Endothelial cell of umbilical vein (primary cell): ENCODE measurements around the gene PCDH18. TPM values are rescaled to one million over a fixed set of nuclear protein-coding genes. Genes with fewer than 3 reads are reported as not detected.

Experiments used
- BruUV-seq: library from RNA; stranded (reverse); fragments of 400-500 nt; replicated peaks from 2 replicates; lab custom pipeline; 2021; lab: Mats Ljungman, UMichigan
- CTCF ChIA-PET: fragments of 300-600, 350-600 bp; sonication (Branson Sonifier 250); formaldehyde crosslinking; loops from one replicate; lab custom pipeline; 2021; ENCODE audit warnings: antibody characterized with exemption, inconsistent platforms; lab: Charles Lee
- POLR2A ChIA-PET: fragments of 300-600, 350-600 bp; sonication (Branson Sonifier 250); formaldehyde crosslinking; loops from one replicate; lab custom pipeline; 2021; ENCODE audit warnings: antibody characterized with exemption, inconsistent platforms; lab: Charles Lee
- DNase-seq: peaks from one replicate; pipeline ENCODE4 v3.0.0-alpha.2; 2011; ENCODE audit warnings: low read depth, low spot score
- FAIRE-seq: peaks from 2 replicates; lab custom pipeline; 2011; peaks lifted over from hg19 to GRCh38; lab: Jason Lieb, UNC
- H2AFZ ChIP-seq: 2 replicates; pipeline ENCODE4 v1.6.0; 2012; ENCODE audit warnings: low read depth, low read length, control low read depth, inconsistent platforms
- H3K27ac ChIP-seq: 2 replicates; pipeline ENCODE4 v1.5.1; 2011; ENCODE audit warnings: low read depth, mild to moderate bottlenecking, control low read depth, low read length, moderate library complexity; ENCODE audit not compliant: insufficient read depth
- H3K27me3 ChIP-seq, 2 experiments: 2 replicates each; pipeline versions ENCODE4 v1.6.0 to v1.6.1; 2011; ENCODE audit warnings: low read length in 2 of 2, mixed read lengths in 1 of 2; ENCODE audit not compliant: control insufficient read depth in 2 of 2, insufficient read depth in 2 of 2
- H3K36me3 ChIP-seq, 2 experiments: 2 replicates in 1 of 2; 3 replicates in 1 of 2; pipeline ENCODE4 v1.5.1; 2011; ENCODE audit warnings: low read length in 2 of 2, mild to moderate bottlenecking in 1 of 2, moderate library complexity in 1 of 2; ENCODE audit not compliant: control insufficient read depth in 2 of 2, insufficient read depth in 2 of 2; ENCODE audit errors: extremely low read depth in 1 of 2
- H3K4me1 ChIP-seq: 3 replicates; pipeline ENCODE4 v1.5.1; 2011; ENCODE audit warnings: mild to moderate bottlenecking, low read length; ENCODE audit not compliant: control insufficient read depth, insufficient read depth; ENCODE audit errors: extremely low read depth
- H3K4me2 ChIP-seq: 2 replicates; pipeline ENCODE4 v1.6.1; 2011; ENCODE audit warnings: low read length, control low read depth, mixed read lengths; ENCODE audit not compliant: insufficient read depth
- H3K4me3 ChIP-seq, 3 experiments: fragments of 200-600 bp in 1 of 3; sonication (generic), shearing (Covaris generic) in 1 of 3; replicated peaks in 1 of 3; 2 replicates each; pipeline ENCODE4 v1.5.1; 2011 to 2016; ENCODE audit warnings: control low read depth in 3 of 3, low read length in 3 of 3, mild to moderate bottlenecking in 2 of 3, inconsistent platforms in 1 of 3, low read depth in 1 of 3, moderate library complexity in 1 of 3; ENCODE audit not compliant: insufficient read depth in 1 of 3
- H3K79me2 ChIP-seq: 2 replicates; pipeline ENCODE4 v1.6.0; 2012; ENCODE audit warnings: low read length, inconsistent platforms; ENCODE audit not compliant: control insufficient read depth, insufficient read depth
- H3K9ac ChIP-seq: replicated peaks from 2 replicates; pipeline ENCODE3; 2011; ENCODE audit warnings: low read length, control low read depth; ENCODE audit not compliant: insufficient read depth; ENCODE audit errors: extremely low read depth
- H3K9me1 ChIP-seq: replicated peaks from 3 replicates; pipeline ENCODE4 v1.6.0; 2011; ENCODE audit warnings: mild to moderate bottlenecking, low read length; ENCODE audit not compliant: control insufficient read depth, insufficient read depth; ENCODE audit errors: extremely low read depth
- H3K9me3 ChIP-seq: replicated peaks from 2 replicates; pipeline ENCODE4 v1.5.1; 2012; ENCODE audit warnings: low read length, inconsistent platforms; ENCODE audit not compliant: control insufficient read depth, insufficient read depth
- H4K20me1 ChIP-seq: replicated peaks from 2 replicates; pipeline ENCODE3; 2011; ENCODE audit warnings: mild to moderate bottlenecking, low read length; ENCODE audit not compliant: control insufficient read depth, insufficient read depth; ENCODE audit errors: extremely low read depth
- EZH2 ChIP-seq: IDR thresholded peaks from 2 replicates; pipeline ENCODE4 v1.6.1; 2012; ENCODE audit warnings: borderline replicate concordance, low read depth, mild to moderate bottlenecking, moderate library complexity, low read length, inconsistent platforms; ENCODE audit not compliant: severe bottlenecking
- FOS ChIP-seq: IDR thresholded peaks from 2 replicates; pipeline ENCODE4 v1.6.1; 2011; ENCODE audit warnings: mild to moderate bottlenecking, low read length, moderate library complexity, borderline replicate concordance; ENCODE audit not compliant: insufficient read depth
- GATA2 ChIP-seq: IDR thresholded peaks from 2 replicates; pipeline ENCODE4 v1.7.0; 2011; ENCODE audit warnings: low read depth, mild to moderate bottlenecking, moderate library complexity, mixed read lengths, low read length; ENCODE audit not compliant: insufficient read length, insufficient read depth
- JUN ChIP-seq: IDR thresholded peaks from 2 replicates; pipeline ENCODE4 v1.6.1; 2011; ENCODE audit warnings: borderline replicate concordance, low read depth; ENCODE audit not compliant: insufficient read length, insufficient read depth
- MYC ChIP-seq: IDR thresholded peaks from one replicate; pipeline ENCODE4 v1.6.1; 2011; ENCODE audit warnings: mild to moderate bottlenecking, low read depth, low read length
- POLR2A ChIP-seq: IDR thresholded peaks from 2 replicates; pipeline ENCODE4 v1.6.1; 2012; ENCODE audit warnings: low read depth, mild to moderate bottlenecking, control low read depth, low read length
- POLR2AphosphoS5 ChIP-seq: IDR thresholded peaks from 2 replicates; pipeline ENCODE4 v1.6.1; 2012; ENCODE audit warnings: low read depth, mild to moderate bottlenecking, control low read depth, low read length, moderate library complexity; ENCODE audit not compliant: insufficient read depth
- dilution Hi-C: fragments of 300-500 bp; cut with MboI; formaldehyde crosslinking; loops from one replicate; pipeline ENCODE4 v1.15.0; 2019; ENCODE audit warnings: low sequenced_read_pairs; ENCODE audit not compliant: extremely low pct_ligation_motif_present
- intact Hi-C: fragments of 100-400 bp; cut with micrococcal nuclease; formaldehyde crosslinking; loops from one replicate; pipeline ENCODE4 v1.10.0; 2022
- polyA plus RNA-seq, 4 experiments: library from polyadenylated mRNA; depleted of rRNA in 3 of 4; stranded (reverse) in 3 of 4; unstranded in 1 of 4; fragments of >200 nt; gene quantifications; 2 replicates each; pipeline versions ENCODE4 v1.2.1 to v1.2.3, GENCODE V29; 2011 to 2012; ENCODE audit warnings: missing spikeins in 1 of 4
- total RNA-seq: library from RNA; stranded (reverse); gene quantifications from 2 replicates; pipeline ENCODE4 v1.2.3, GENCODE V29; 2021
- TF ChIP-seq, protein P1 (sequence below), 2 donors: IDR thresholded peaks; 1 replicate in 1 of 2; 2 replicates in 1 of 2; pipeline ENCODE4 v1.5.1; 2011; ENCODE audit warnings: low read length in 2 of 2, mild to moderate bottlenecking in 2 of 2, moderate library complexity in 2 of 2, control low read depth in 1 of 2, inconsistent platforms in 1 of 2, low read depth in 1 of 2; ENCODE audit not compliant: insufficient read depth in 1 of 2; ENCODE audit errors: extremely low read depth in 1 of 2
- TF ChIP-seq, protein P2 (sequence below): IDR thresholded peaks from 2 replicates; pipeline ENCODE4 v1.6.1; 2011; ENCODE audit not compliant: insufficient read depth, insufficient read length

PCDH18 gene
- total and polyA plus RNA-seq, 2 donors (not counting 3 experiments of a cell fraction or from before 2014, with no cell fraction given): 1.5 to 2.2 TPM

DNA sequence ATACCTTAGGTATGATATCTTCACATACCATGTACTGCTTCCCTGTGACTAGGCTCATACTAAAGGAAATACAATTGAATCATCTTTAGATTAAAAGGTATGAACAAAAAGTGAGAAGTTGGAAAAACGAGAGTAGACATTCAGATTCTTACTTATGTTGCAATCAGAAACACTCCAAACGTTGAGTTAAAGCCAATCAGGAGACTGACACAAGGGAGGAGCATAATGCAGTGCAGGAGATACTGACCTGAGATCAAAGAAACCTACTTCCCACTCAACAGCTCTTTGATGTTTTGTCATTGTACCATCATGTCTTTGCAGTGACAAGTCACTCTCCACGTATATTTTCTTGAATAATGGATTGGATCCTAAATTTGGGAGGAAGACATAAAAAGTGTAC, 8.9 kb upstream of the PCDH18 start:
- Histone ChIP-seq H3K9me1 (no peaks in the 10 kb centered on the region), H3K9me3 (no peaks in the 10 kb centered on the region), H3K27me3 (no peaks in the 10 kb centered on the region), H3K4me2 (no peak overlapping the region), H2AFZ (no peak overlapping the region), H3K9ac (no peak overlapping the region), H3K4me1 (no peaks in the 10 kb centered on the region), H3K27ac (no peak overlapping the region), H4K20me1 (no peaks in the 10 kb centered on the region), H3K79me2 (no peaks in the 10 kb centered on the region), H3K36me3 (no peaks in the 10 kb centered on the region), H3K4me3 (no peak overlapping the region)
- ChIA-PET POLR2A (no interaction called here), CTCF (interaction anchor here (1.5 to 1.6 kb wide), 2 partner anchors 9 to 26 kb away, joined by 4 read pairs; partner anchors contain the start of gene PCDH18)
- dilution Hi-C loops: no loop called here
- DNase-seq (no peak), FAIRE-seq (no peak)
- TF ChIP-seq JUN (no peak), MYC (no peak), GATA2 (no peak), POLR2A (no peak)
- TF ChIP-seq, protein P1, sequence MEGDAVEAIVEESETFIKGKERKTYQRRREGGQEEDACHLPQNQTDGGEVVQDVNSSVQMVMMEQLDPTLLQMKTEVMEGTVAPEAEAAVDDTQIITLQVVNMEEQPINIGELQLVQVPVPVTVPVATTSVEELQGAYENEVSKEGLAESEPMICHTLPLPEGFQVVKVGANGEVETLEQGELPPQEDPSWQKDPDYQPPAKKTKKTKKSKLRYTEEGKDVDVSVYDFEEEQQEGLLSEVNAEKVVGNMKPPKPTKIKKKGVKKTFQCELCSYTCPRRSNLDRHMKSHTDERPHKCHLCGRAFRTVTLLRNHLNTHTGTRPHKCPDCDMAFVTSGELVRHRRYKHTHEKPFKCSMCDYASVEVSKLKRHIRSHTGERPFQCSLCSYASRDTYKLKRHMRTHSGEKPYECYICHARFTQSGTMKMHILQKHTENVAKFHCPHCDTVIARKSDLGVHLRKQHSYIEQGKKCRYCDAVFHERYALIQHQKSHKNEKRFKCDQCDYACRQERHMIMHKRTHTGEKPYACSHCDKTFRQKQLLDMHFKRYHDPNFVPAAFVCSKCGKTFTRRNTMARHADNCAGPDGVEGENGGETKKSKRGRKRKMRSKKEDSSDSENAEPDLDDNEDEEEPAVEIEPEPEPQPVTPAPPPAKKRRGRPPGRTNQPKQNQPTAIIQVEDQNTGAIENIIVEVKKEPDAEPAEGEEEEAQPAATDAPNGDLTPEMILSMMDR (IDR thresholded peaks at IDR 0.05; ENCODE audit: extremely low read depth in 1 of 2, insufficient read depth in 1 of 2, low read depth in 1 of 2, low read length in 2 of 2): no peak
- intact Hi-C loops: no loop called here
- no TSS peak for BruUV-seq

DNA sequence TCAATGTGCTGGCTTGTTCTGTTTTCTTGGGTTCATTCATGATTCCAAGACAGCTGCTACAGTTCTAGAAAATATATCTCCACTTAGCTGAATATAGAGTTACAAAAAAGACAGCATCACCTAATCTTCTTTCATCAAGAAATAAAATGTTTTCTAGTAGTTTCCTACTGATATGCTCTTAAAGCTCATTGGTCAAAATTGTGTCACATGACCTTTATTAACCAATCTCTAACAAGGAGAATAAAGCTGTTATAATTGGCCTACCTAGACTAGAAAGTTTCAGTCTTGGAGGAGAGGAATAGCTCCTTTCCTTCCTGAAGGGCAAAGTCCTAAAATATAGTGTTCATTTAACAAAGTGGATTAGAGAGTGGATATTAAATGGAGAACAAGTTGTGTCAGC, 8.1 kb upstream of the PCDH18 start:
- DNase-seq (no peak), FAIRE-seq (no peak)
- CTCF ChIA-PET: interaction anchor here (1.5 to 1.6 kb wide), 2 partner anchors 8 to 25 kb away, joined by 4 read pairs; partner anchors contain the start of gene PCDH18
- intact Hi-C loops (no loop called here), dilution Hi-C loops (no loop called here)
- Histone ChIP-seq H3K9ac (no peak overlapping the region), H3K9me3 (no peaks in the 10 kb centered on the region), H4K20me1 (no peaks in the 10 kb centered on the region), H3K27me3 (no peaks in the 10 kb centered on the region), H3K9me1 (no peaks in the 10 kb centered on the region), H3K4me3 (no peak overlapping the region), H2AFZ (no peak overlapping the region), H3K36me3 (no peaks in the 10 kb centered on the region), H3K4me2 (no peak overlapping the region), H3K79me2 (no peaks in the 10 kb centered on the region), H3K4me1 (no peaks in the 10 kb centered on the region), H3K27ac (no peak overlapping the region)
- no TSS peak for BruUV-seq
- TF ChIP-seq, protein P2, sequence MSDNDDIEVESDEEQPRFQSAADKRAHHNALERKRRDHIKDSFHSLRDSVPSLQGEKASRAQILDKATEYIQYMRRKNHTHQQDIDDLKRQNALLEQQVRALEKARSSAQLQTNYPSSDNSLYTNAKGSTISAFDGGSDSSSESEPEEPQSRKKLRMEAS: no peak
- TF ChIP-seq EZH2 (no peak), MYC (no peak), JUN (no peak), POLR2AphosphoS5 (no peak), FOS (no peak), GATA2 (no peak), POLR2A (no peak)
- TF ChIP-seq, protein P1 (IDR thresholded peaks at IDR 0.05; ENCODE audit: extremely low read depth in 1 of 2, insufficient read depth in 1 of 2, low read depth in 1 of 2, low read length in 2 of 2): no peak
- POLR2A ChIA-PET: no interaction called here
